NCI-H2196 (cell line): ENCODE data around the gene AKR1C1.
"Not testable (repeated sequence)": the region's sequence is repeated elsewhere in the genome, so short reads cannot be mapped to it uniquely, and the experiment has no call there.

Source experiments
- DNase-seq: peaks from one replicate; lab custom pipeline; 2025; ENCODE audit not compliant: unreplicated experiment; lab: John Stamatoyannopoulos, UW

AKR1C1 gene

DNA sequence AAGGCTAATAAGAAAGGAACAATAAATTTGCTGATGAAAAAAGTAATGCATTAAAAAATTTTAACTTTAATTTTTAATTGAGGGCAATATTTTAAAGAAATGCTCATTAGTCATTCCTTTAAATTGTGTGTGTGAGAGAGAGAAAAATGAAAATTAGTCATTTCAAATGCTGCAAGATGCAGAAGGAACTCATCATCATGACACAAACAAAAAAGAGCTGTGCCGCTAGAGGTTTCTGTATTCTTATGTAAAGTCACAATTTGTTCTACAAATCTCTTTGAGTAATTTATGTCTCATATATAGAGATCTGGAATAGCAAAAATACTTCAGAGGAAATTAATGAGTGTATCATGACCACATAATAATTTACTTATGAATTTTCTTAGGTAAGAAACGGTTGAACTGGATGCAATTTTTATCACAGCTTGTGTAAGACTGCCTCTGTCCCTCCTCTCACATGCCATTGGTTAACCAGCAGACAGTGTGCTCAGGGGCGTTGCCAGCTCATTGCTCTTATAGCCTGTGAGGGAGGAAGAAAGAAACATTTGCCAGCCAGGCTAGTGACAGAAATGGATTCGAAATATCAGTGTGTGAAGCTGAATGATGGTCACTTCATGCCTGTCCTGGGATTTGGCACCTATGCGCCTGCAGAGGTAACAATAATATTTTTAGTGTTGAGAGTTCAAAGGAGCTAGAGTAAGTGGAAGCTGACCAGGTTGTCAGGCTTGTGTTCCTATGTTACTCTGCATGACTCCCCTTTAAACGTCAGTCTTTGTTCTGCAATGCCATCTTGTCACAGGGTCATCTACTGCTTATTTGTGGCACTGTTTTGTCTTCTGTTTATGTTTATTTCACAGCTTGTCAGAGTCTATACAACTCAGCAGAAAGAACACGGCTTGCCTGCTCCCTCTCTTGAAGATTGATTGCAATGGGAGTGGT lies at the start of gene AKR1C1:
Gene AKR1C1 (plus strand): TSS at position 540 of the 939 bp plus-strand sequence. CDS start 30 bp downstream, at position 570.
- not testable (repeated sequence) for DNase-seq

DNA sequence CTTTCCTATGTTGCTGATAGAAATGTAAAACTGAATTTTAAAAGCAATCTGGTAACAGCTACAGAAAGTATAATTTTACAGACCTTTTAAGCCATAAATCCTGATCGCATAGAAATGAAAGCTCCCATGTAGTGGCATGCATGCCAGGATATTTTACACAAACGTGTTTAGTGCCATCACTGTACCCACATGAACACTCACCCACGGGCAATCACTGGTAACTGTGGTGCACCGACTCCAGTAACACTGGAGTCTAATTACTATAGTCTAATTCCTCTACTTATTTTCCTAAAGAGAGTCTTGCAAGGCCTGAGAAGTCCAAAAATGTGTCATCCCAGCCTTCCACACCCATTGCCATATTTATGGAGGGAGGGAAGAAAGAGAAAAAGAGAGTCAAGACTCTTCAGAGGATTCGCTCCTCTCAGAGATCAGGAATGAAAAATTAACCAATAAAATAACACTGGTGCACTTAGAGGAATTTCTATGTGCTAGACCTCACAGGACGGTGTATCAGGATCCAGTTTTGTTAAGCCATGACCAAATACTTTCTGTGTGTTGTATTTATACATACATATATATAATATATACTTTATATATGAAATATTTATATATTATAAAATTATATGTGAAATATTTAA lies 48.9 kb upstream of the AKR1C1 start:
- DNase-seq = no peak

DNA sequence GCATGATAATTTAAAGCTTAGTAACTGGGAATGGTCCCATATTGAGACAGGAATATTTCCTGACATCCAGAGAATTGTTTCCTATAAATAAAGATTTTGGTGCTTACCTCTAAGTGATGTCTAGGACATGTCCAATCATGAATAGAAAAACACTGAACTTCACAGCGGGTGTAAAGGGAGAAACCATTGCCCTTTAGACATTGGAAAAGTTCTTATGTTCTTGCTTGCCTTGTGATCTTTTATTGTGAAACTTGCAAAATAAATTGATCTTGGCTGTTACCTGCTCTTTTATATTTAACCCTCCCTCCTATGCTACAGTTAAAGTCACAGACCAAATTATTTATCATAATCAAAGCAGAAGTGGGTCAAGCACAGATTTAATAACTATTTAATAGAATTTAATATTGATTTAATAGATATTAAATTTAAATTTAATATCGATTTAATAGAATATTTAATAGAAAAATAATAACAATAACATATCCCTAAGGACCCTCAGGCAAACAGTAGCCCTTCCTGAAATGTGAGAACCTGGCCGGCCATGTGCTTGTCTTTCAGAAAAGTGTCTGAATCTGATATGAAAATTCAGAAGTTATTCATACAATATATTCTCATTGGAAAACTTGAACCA lies 47.0 kb upstream of the AKR1C1 start:
- DNase-seq = no peak

DNA sequence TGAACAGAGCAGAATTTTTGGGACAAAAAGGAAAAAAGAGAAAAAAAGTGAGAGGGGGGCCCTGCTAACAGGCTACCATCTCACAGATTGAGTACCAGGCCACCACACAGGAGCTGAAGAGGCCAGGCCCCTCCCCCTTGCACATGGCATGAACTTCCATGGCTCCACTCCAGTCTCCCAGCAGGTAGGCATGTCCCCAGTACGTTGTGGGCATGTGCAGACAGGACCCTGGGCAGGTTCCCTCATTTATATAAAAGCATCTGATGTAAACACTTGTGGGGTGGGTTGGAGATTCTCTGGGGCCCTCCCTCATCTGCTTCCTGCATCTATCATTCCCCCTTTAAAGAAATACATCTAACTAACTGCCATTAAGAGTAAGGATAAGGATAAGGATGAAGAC lies 45.0 kb upstream of the AKR1C1 start:
- no peak for DNase-seq

DNA sequence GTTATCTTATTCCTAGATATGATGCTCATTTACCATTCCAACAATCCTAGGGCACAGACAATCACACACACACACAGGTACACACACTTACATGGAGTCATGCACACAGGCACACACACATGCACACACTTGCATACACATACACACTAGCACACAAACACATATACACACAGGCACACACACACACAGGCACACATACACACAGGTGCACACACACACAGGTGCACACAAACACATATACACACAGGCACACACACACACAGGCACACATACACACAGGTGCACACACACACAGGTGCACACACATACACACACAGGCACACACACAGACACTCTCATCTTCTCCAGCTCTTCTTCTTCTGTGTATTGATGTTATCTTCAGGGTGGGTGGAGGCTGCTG lies 38.7 kb upstream of the AKR1C1 start:
- DNase-seq = not testable (repeated sequence)

DNA sequence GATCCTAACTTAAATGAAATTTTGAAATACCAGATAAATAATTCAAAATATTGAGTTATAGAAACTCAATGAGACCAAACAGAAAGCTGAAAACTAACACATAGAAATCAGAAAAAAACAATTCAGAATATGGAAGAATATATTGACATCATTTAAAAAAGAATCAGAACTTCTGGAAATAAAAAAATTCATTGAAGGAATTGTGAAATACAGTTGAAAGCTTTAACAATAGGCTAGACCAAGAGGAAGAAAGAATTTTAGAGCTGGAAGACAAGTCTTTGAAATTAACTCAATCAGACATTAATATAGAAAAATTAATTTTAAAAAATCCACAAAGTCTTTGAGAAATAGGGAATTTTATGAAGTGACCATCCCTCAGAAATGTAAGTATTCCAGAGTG lies 36.8 kb upstream of the AKR1C1 start:
- DNase-seq = no peak

DNA sequence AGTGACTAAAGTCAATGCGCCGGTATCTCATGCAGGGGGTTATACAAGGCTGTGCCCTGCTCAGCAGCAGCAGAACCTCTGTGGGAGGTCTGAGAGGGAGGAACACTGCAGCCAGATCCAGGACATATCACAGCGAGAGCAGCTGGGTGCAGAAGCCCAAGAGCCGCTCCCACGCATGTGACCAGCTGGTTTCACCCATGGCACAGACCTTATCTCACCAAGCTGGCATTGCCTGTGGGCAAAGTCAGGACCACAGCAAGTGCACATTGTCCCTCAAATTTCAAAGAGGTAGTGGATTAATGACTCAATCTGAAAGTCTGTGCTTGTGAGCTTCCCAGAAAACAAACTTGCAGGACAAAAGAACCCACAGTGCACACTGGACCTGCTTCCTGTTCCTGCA lies 31.6 kb upstream of the AKR1C1 start:
- DNase-seq = no peak

DNA sequence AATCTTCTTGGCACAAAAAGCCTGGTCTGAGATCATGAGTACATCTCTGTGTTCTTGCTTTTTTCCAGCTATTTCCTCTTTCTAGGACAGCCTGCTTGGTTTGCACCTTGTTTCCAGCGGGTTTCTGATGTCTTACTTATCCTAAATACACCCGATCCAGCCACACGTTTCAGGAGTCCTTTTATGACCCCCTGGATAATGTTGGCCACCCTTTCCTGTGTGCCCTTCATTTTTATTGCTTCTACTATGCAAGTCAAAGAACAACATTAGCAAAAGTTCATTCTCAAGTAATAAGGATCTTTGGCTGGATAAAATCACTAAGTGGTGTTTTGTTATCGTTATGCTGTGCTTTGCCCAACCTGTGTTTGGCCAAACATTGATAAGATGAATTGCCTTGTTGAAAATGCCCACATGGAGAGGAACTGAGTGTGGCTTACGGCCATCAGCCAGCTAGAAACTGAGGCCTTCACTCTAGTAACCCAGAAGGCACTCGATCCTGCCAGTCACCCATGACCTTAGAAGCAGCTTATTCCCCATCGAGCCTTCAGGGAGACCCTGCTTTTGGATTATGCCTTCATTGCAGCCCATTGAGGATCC lies 28.7 kb upstream of the AKR1C1 start:
- no peak for DNase-seq

DNA sequence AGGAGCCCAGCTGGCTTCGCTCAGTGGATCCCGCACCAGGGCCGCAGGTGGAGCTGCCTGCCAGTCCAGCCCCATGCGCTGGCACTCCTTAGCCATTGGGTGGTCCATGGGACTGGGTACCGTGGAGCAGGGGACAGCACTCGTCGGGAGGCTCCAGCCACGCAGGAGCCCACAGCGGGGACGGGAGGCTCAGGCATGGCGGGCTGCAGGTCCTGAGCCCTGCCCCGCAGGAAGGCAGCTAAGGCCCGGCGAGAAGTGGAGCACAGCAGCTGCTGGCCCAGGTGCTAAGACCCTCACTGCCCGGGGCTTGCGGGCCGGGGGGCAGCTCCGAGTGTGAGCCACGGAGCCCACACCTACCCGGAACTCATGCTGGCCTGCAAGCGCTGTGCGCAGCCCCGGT lies 25.9 kb upstream of the AKR1C1 start:
- no peak for DNase-seq

DNA sequence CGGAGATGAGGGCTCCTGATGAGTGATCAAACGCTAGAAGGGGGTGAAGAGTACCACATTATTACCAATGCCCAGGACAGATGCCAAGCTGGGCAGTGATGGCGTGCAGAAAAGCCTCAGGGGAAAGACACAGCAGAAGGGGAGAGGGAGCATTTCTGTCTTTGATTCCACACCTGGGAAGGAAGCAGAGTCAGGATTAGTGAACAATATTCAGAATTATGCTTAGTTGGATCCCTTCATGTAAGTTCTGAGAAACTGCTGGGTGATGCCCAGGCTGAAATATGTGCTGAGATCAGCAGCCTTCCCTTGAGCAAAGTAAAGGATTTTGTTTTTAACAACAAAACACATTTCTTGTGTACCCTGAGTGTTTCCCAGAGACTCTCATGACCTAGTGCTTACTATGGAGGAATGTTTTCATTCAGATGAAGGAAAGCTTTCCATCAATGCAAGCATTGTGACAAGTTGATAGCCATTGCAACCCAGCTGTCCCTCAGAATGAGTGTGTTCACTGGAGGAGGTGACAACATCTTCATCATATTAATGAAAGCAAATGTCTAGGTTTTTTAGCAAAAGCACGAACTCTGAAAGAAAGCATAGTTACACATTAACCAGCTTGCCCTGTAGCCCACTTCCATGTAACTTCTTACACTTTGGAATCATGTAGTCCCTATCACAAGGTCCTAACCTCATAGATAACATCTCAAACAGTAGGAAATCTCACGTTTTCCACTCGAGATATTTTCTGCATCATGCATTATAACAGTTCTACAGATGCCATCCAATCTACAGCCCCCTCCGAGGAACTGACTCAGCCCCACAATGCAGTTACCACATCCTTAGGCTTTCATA lies 23.8 kb upstream of the AKR1C1 start:
- DNase-seq = no peak

DNA sequence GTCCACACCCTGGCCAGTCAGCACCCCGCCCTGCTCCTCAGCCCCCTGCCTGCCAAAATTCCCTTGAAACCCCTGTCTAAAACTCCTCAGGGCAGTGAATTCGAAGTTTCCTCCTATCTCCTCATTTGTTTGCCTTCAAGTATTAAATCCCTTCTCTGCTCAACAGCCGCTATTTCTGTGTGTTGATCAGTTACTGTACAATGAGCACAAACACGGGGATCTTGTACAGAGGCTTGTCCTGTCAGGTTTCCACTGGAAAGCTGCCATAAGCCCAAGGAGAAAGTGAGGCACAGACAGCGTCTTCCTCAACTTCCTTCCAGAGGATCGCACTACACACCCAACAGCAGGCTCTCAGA lies 23.2 kb upstream of the AKR1C1 start:
- not testable (repeated sequence) for DNase-seq

DNA sequence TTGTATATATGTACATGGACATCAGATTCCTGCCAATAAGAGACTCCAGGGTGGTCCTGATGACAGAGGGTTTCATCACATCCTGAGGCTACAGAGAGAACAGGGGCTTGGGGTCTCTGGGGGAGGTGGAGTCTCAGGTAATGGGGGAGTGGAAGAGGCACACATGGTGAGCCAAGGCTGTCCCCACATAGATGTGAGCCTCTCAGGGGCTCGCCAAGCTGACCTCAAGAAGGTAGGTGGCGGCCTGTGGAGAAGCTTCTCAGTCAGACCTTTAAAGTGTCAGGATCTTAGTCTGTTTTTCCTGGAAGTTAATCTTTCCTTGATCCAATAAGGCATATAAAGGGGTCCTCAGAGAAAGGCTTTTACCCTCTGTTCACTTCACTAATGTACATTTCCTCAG lies 22.3 kb upstream of the AKR1C1 start:
- DNase-seq = not testable (repeated sequence)

DNA sequence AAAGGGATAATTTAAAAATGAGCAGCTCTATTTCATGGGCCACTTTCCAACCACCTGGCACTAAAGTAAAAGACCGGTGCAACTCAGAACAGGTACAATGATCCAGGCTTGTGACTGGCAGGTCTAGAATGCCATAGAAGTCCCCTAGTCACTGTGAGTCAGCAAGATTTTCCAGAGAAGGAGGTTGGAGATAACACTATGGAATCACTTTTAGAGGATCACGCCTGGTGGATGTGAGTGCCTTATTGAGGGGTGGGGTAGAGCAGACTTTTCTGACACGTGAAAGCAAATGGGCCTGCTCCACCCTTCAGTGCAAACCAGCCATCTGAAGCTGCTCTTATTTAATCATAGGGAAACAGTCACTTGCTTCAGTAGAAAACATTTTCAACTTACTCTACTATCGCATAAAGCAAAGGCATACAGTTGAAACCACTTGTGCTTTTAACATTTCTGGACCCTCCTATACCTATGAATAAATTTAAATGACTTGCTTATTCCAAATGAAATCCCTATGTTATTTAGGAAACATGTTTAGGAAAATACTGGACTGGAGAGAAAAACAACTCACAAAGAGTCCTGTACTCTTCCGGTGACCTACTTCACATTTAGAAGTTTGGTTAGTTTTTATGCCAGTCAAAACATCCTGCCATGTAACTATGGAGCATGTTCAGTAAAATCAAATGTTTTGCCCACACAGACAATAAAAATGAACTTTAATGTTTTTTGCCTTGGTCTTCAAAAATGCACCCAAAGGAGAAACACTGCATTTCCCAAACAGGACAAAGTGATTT lies 21.5 kb upstream of the AKR1C1 start:
- DNase-seq = no peak

DNA sequence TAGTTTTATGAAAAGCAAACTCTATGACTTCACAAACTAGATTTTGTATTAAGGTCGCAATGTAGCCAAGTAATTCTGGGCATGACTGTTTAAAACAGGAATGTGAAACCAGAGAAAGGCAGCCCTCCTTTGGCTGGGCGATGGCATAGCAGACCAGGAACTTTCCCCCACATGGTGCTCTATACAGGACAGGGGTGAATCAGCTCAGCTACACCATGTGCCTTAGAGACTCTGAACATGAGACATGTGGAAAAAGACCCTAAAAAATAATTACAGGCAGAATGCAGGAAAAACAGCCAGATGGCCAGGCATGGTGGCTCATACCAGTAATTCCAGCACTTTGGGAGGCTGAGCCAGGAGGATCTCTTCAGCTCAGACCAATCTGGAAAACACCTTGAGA lies 20.3 kb upstream of the AKR1C1 start:
- not testable (repeated sequence) for DNase-seq

DNA sequence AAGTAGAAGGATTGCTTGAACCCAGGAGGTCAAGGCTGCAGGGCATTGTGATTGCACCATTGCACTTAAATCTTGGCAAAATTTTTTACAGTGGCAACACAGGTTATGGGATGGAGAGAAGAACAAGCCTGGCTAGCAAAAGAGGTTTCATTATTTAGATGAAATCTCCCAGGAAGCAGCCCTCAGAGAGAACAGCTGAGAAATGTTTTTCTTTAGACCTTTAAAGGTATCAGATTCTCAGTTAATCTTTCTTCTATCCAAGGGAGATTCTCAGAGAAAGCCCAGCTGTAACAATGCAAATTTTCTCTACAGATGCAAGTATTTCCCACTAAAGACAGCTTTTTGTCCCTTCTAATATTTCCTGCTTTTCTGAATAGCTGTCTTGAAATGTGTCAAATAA lies 19.8 kb upstream of the AKR1C1 start:
- not testable (repeated sequence) for DNase-seq

DNA sequence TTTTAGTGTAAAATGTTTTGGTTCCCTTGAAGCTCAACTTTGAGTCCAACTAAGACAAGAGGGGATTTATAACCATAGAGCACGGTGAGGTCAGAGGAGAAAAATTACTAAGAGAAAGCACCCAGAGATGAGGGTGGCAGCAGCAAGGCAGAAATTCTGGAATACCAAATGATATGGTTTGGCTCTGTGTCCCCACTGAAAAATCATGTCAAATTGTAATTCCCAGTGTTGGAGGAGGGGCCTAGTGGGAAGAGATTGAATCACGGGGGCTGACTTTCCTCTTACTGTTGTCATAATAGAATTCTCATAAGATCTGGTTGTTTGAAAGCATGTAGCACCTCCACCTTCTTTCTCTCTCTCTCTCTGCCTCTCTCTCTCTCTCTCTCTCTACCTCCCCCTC lies 19.4 kb upstream of the AKR1C1 start:
- DNase-seq = no peak

DNA sequence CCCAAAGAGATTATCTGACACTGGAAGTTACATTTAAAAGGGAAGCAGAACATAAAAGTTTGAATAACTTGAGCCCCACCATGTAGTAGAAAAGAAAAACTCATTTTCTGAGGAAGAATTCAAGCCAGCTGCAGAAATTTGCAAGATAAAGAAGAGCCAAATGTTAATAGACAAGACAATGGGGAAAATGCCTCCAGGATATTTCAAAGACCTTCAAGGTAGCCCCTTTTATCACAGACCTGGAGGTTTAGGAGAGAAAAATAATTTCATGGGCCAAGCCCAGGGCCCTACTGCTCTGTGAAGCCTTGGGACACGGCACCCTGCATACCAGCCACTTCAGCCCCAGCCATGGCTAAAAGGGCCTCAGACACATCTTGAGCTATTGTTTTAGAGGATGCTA lies 18.4 kb upstream of the AKR1C1 start:
- DNase-seq = no peak

DNA sequence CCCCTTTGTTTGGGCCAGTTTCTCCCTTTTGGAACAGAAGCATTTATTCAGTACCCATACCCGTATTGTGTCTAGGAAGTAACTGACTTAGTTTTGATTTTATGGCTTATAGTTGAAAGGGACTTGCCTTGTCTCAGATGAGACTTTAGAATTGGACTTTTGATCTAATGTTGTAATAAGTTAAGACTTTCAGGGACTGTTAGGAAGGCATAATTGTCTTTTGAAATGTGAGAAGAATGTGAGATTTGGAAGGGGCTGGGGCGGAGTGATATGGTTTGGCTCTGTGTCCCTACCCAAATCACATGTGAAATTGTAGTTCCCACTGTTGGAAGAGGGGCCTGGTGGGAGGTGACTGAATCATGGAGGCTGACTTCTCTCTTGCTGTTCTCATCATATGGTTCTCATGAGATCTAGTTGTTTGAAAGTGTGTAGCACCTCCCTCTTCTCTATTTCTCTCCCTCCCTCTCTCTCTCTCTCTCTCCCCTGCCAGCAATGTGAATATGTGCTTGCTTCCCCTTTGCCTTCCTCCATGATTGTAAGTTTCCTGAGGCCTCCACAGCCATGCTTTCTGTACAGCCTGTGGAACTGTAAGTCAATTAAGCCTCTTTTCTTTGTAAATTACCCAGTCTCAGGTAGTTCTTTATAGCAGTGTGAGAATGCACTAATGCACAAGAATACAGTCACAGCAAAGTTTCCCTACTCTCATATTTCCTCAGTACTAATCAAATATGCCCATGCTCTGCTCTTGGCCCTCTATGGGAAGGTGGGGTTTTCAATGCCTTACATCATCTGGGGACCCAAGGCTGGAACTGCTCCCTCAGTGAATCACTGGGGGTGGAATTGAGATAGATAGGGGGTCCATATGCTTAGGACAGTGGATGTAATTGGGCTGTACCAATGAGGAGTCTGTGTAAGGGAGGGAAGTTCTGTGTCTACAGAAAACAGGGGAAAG lies 17.2 kb upstream of the AKR1C1 start:
- no peak for DNase-seq
